ENCODE data around the gene DDX52.

DNA sequence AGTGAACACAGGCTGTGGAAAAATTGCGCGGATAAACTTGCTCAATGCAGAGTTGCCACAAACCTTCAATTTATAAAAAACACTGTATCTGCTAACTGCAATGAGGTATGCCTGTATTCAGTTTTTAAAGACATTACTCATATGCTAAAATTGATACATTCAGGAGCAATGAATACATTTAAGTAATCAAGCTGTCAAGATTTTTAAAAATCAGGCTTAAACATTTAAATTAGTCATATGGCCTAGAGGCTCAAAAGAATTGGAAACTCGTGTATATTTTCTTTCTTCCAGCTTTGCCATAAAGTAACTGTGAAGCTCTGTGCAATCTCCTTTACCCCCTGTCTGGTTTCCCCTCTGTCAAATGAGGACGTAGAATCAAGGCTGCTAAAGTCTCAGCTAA, 38.2 kb downstream of the DDX52 start:
- TF ChIP-seq GATA3 (IDR thresholded peaks at IDR 0.05; ENCODE audit: low read depth, low read length) (no peak), GATA2 (IDR thresholded peaks at IDR 0.05; ENCODE audit: low read depth, low read length) (no peak)
